CD4-positive, alpha-beta T cell (primary cell): ENCODE results near the gene TMEM229B. TPM values are rescaled to one million over a fixed set of nuclear protein-coding genes. Genes with fewer than 3 reads are reported as not detected.

Source experiments
- ATAC-seq: fragments of 200-7000 bp; cut with Tn5 transposase; one replicate; pipeline ENCODE4 v1.10.0; 2022; ENCODE audit warnings: mild to moderate bottlenecking; ENCODE audit not compliant: poor library complexity
- CTCF ChIA-PET: fragments of 350-600 bp; sonication (Branson Sonifier 250); formaldehyde crosslinking; loops from one replicate; lab custom pipeline; 2021; ENCODE audit warnings: antibody characterized with exemption, inconsistent platforms; lab: Charles Lee
- POLR2A ChIA-PET: fragments of 350-600 bp; sonication (Branson Sonifier 250); formaldehyde crosslinking; loops from one replicate; lab custom pipeline; 2021; ENCODE audit warnings: antibody characterized with exemption, inconsistent platforms; lab: Charles Lee
- DNase-seq, 14 experiments: peaks; one replicate each; pipeline ENCODE4 v3.0.0-alpha.2; 2013 to 2020; ENCODE audit warnings: mixed read lengths in 2 of 14
- H3K27ac ChIP-seq, 2 donors: one replicate each; pipeline versions ENCODE4 v1.5.1 to v1.7.0; 2013; ENCODE audit warnings: low read length in 2 of 2, low read depth in 1 of 2, mild to moderate bottlenecking in 1 of 2
- H3K27me3 ChIP-seq, 2 experiments: 1 replicate in 1 of 2; 2 replicates in 1 of 2; pipeline versions ENCODE4 v1.6.1 to v1.7.0; 2013; ENCODE audit warnings: low read length in 2 of 2, control low read depth in 1 of 2, mild to moderate bottlenecking in 1 of 2, moderate library complexity in 1 of 2; ENCODE audit not compliant: insufficient read depth in 2 of 2, control insufficient read depth in 1 of 2
- H3K36me3 ChIP-seq: one replicate; pipeline ENCODE4 v1.6.1; 2013; ENCODE audit warnings: low read length, control low read depth; ENCODE audit not compliant: insufficient read depth
- H3K4me1 ChIP-seq: one replicate; pipeline ENCODE4 v1.6.1; 2013; ENCODE audit warnings: low read length, control low read depth; ENCODE audit not compliant: insufficient read depth
- H3K4me3 ChIP-seq: one replicate; pipeline ENCODE4 v1.5.1; 2013; ENCODE audit warnings: mild to moderate bottlenecking, low read length, moderate library complexity
- H3K9me3 ChIP-seq, 2 experiments: 1 replicate in 1 of 2; 2 replicates in 1 of 2; pipeline versions ENCODE4 v1.6.1 to v1.7.0; 2013; ENCODE audit warnings: low read length in 2 of 2, mild to moderate bottlenecking in 2 of 2, control low read depth in 1 of 2, moderate library complexity in 1 of 2; ENCODE audit not compliant: control insufficient read depth in 1 of 2, insufficient read depth in 1 of 2
- H3K27ac Mint-ChIP-seq: one replicate; pipeline ENCODE4 v1.8.0; 2020; ENCODE audit warnings: mixed read lengths
- H3K27me3 Mint-ChIP-seq: one replicate; pipeline ENCODE4 v1.8.0; 2021; ENCODE audit warnings: mixed read lengths
- H3K36me3 Mint-ChIP-seq: one replicate; pipeline ENCODE4 v1.8.0; 2021; ENCODE audit warnings: low read depth, mixed read lengths
- H3K4me1 Mint-ChIP-seq: one replicate; pipeline ENCODE4 v1.8.0; 2021; ENCODE audit warnings: low read depth, mixed read lengths
- H3K4me3 Mint-ChIP-seq: one replicate; pipeline ENCODE4 v1.8.0; 2020; ENCODE audit warnings: mild to moderate bottlenecking, mixed read lengths
- H3K9me3 Mint-ChIP-seq: one replicate; pipeline ENCODE4 v1.8.0; 2020; ENCODE audit warnings: mixed read lengths
- CTCF ChIP-seq: fragments of 200-600 bp; IDR thresholded peaks from one replicate; pipeline ENCODE4 v1.8.0; 2022; ENCODE audit warnings: antibody characterized with exemption, mild to moderate bottlenecking
- intact Hi-C, 2 experiments: fragments of 100-400 bp; cut with DNase I in 1 of 2; cut with micrococcal nuclease in 1 of 2; formaldehyde crosslinking; loops; one replicate each; pipeline versions ENCODE4 v1.15.1 to v1.9.0; 2023 to 2025; cut with DNase I, micrococcal nuclease
- total RNA-seq, 174 experiments: library from RNA in 2 of 174; stranded (reverse) in 2 of 174; gene quantifications; one replicate each; pipeline ENCODE4 v1.2.3 and lab custom pipeline; 2021 to 2026

The TMEM229B gene
- total RNA-seq, 2 experiments from 2014 or later, result 7.1 to 9.1 TPM

- Histone ChIP-seq H3K27me3 (no peaks in the 10 kb centered on the region), H3K9me3 (peaks cover 6 to 15% of the 10 kb centered on the region in 2 experiments), H3K27ac (no peak overlapping the region), H3K4me1 (no peaks in the 10 kb centered on the region), H3K36me3 (no peaks in the 10 kb centered on the region), H3K4me3 (no peak overlapping the region)
- H3K9me3 Mint-ChIP-seq, result no peaks in the 10 kb centered on the region
- DNase-seq (no peak), ATAC-seq (no peak)
- no peaks in the 10 kb centered on the region for H3K27me3 Mint-ChIP-seq
- POLR2A ChIA-PET, result no interaction called here
- no peak overlapping the region for H3K4me3 Mint-ChIP-seq
- H3K4me1 Mint-ChIP-seq, result peaks cover 10% of the 10 kb centered on the region
- no peak for TF ChIP-seq CTCF
- peaks cover 7% of the 10 kb centered on the region for H3K36me3 Mint-ChIP-seq
- no peak overlapping the region for H3K27ac Mint-ChIP-seq
- intact Hi-C loops, result no loop called here
- CTCF ChIA-PET, result no interaction called here
Observed at GRCh38 chr14:67497216-67497615, 8.7 kb upstream of the TMEM229B start.

DNA sequence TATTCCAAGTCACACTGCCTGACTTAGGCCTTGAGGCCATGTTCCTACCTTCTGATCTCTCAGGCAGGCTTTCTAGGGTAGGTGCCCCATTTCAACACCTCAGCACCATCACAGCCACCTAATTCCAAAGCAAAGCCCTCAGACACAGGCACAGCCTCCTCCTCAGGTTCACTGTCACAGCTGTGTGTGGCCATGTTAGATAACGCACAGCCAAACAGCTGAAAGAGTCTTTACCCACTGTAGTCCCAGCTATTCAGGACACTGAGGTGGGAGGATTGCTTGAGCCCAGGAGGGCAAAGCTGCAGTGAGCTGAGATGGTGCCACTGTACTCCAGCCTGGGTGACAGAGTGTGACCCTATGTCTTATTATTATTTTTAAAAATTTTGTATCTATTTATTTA is 7.3 kb upstream of the TMEM229B start:
- intact Hi-C loops, result no loop called here
- ChIA-PET POLR2A (no interaction called here), CTCF (interaction anchor here (1.0 kb wide), 1 partner anchor 75 kb away, joined by 3 read pairs; no protein-coding TSS in a partner anchor)
- DNase-seq, result no peak
- no peak overlapping the region for H3K4me3 ChIP-seq
- H3K36me3 ChIP-seq, result no peaks in the 10 kb centered on the region
- H3K36me3 Mint-ChIP-seq, result peaks cover 7% of the 10 kb centered on the region
- H3K4me3 Mint-ChIP-seq, result no peak overlapping the region
- ATAC-seq, result no peak
- no peak for TF ChIP-seq CTCF
- peaks cover 10% of the 10 kb centered on the region for H3K4me1 Mint-ChIP-seq
- H3K27me3 Mint-ChIP-seq, result no peaks in the 10 kb centered on the region
- no peaks in the 10 kb centered on the region for H3K27me3 ChIP-seq
- peaks cover 6 to 15% of the 10 kb centered on the region in 2 experiments for H3K9me3 ChIP-seq
- no peaks in the 10 kb centered on the region for H3K9me3 Mint-ChIP-seq
- no peak overlapping the region for H3K27ac Mint-ChIP-seq
- no peak overlapping the region for H3K27ac ChIP-seq
- no peaks in the 10 kb centered on the region for H3K4me1 ChIP-seq

- POLR2A ChIA-PET, result no interaction called here
- intact Hi-C loops, result no loop called here
- H3K27me3 ChIP-seq, result no peaks in the 10 kb centered on the region
- CTCF ChIA-PET, result interaction anchor here (1.0 kb wide), 1 partner anchor 78 kb away, joined by 3 read pairs; no protein-coding TSS in a partner anchor
- H3K36me3 Mint-ChIP-seq, result peaks cover 13% of the 10 kb centered on the region
- no peak overlapping the region for H3K4me3 Mint-ChIP-seq
- no peaks in the 10 kb centered on the region for H3K9me3 Mint-ChIP-seq
- no peak overlapping the region for H3K27ac ChIP-seq
- H3K27ac Mint-ChIP-seq, result no peak overlapping the region
- H3K27me3 Mint-ChIP-seq, result no peaks in the 10 kb centered on the region
- H3K9me3 ChIP-seq, result peaks cover 6 to 15% of the 10 kb centered on the region in 2 experiments
- no peak overlapping the region for H3K4me3 ChIP-seq
- DNase-seq (no peak), ATAC-seq (no peak)
- H3K36me3 ChIP-seq, result no peaks in the 10 kb centered on the region
- peaks cover 28% of the 10 kb centered on the region for H3K4me1 Mint-ChIP-seq
- no peak for TF ChIP-seq CTCF
- peaks cover 11% of the 10 kb centered on the region for H3K4me1 ChIP-seq
Observed at GRCh38 chr14:67493092-67493717, 4.7 kb upstream of the TMEM229B start.
